GM08714 (cell line): ENCODE results near the gene BTBD2.
"Not testable (repeated sequence)": the region's sequence is repeated elsewhere in the genome, so short reads cannot be mapped to it uniquely, and the experiment has no call there.

ENCODE experiments used
- H3K4me3 ChIP-seq: fragments of 200-500 bp; sonication (Bioruptor generic); 2 replicates; pipeline ENCODE4 v1.5.1; 2014; ENCODE audit warnings: mild to moderate bottlenecking, low read length, inconsistent platforms
- ZNF274 ChIP-seq: IDR thresholded peaks from 2 replicates; pipeline ENCODE4 v1.6.1; 2012; ENCODE audit warnings: mild to moderate bottlenecking, low read depth, low read length

The BTBD2 gene

DNA sequence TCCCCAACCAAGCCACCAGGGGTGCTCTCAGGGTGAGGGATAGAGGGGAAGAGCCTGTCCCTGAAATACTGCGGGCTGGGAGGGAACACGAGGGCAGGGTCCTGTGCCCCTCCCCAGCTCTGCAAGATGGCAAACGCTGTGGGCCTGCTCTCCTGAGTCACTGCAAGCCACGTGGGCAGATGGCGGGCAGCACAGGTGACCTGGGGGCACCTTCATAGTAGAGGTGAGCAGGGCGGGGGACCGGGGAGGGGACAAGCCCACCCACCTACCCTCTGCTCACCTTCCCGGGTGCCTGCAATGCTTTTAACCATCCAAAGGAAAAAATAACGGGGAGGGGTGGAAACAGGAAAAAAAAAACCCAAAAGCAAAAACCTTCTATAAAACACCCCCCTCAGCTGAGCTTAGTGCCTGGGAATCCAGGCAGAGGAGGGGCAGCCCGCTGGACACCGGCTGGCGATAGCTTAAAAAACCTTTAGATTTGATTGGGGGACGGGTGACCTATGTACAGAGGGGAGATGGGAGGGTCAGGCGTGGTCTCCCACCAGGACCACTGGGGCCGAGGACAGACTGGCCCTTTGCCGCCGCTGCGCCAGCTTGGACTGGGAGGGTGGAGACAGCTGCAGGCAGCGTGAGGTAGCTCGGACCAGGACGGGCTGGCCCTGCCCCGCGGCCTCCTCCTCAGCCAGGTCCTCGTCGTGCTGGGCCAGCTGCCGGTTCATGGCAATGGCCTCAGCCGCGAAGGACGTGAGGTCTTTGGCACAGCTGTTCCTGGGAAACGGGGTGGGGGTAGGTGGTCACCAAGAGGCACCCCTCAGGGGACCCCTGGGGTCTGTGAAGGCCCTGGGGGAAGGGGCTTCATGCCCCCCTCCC is 23.8 kb upstream of the BTBD2 start:
- no peak for TF ChIP-seq ZNF274
- H3K4me3 ChIP-seq: no peak overlapping the region

DNA sequence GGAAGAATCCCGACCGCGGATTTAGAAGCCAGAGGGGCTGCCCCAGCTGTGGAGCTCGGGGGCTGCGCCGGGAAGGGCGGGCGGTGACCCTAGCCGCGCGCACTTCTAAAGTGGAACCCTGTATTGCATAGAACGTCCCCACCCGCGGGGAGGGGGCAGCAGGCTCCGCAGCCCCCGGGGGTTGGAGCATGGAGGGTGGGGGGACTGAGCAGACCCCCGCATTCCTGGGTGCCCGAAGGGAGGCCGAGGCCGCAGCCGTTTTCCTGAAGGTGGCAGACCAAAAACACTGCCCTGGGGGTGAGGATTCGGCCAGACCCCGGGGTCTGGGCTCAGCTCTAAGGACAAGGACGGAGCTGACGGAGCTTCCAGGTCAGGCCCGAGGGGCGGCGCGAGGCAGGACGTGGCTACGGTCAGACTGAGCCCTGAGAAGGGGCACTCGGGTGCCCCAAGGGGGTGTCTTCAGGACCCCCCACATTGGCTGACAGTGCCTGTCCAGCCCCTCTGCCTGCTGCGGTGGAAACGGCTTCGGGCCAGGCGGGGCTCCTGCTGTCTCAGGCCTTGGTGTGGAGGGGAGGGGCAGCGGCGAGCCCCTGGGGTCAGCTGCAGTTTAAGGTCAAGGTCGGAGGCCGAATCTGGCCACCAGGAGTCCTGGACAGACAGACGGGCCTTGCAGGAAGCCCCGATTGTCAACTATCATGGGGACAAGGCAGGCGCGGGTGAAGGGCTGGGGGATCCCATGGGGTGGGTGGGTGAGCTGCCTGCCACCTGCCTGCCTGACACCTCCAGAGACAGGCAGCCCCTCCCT is 23.0 kb upstream of the BTBD2 start:
- no peak for TF ChIP-seq ZNF274
- H3K4me3 ChIP-seq: no peak overlapping the region

DNA sequence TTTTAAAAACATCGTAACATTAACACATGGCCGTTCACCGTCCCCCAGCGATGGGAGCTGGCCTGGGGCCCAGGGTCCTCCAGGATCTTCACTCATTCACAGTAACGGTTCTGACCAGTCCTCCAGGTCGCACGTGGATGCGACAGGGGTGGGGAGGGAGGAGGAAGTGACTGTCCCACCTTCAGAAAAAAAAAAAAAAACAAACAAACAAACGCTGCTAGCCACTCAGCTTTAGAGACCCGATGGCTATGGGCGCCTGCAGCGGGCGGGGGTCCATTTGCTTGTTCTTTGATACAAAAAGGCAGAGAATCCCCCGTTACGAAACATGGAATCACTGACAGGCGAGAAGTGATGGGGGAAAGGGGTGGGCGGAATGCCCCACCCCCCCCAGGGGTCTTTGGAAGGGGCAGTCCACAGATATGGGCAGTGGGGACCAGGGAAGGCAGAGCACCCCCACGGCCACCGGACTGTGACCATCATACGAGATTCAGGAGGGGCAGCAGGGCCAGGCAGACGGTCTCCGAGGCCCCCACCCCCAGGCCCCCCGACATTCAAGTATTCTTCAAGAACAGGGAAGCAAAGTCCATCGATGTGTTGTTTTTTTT is 22.2 kb upstream of the BTBD2 start:
- no peak for TF ChIP-seq ZNF274
- H3K4me3 ChIP-seq: no peak overlapping the region

DNA sequence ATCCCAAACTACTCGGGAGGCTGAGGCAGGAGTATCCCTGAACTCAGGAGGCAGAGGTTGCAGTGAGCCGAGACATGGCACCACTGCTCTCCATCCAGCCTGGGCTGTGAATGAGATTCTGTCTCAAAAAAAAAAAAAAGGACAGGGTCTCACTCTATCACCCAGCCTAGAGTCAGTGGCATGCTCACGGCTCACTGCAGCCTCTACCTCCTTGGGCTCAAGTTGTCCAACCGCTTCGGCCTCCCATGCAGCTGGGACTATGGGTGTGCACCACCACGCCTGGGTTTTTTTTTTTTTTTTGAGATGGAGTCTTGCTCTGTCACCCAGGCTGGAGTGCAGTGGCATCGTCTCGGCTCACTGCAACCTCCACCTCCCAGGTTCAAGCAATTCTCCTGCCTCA is 20.9 kb upstream of the BTBD2 start:
- H3K4me3 ChIP-seq: no peak overlapping the region
- no peak for TF ChIP-seq ZNF274

DNA sequence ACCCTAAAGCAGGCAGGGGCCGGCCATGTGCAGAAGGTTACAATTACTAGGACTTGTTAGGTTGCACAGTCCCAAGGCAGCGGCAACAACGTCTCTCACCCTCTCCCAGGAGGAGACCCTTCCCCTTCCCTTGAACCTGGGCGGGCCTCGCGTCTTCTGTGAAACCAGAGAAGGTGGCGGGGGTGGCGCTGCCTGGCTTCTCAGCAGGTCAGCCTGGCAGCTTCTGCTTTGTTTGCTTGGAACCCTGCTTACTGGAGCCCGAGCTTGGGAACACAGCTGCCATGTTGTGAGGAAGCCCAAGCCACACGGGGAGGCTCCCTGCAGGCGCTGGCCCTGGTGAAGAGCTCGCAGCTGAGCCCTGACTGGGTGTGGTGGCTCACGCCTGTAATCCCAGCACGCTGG is 20.1 kb upstream of the BTBD2 start:
- H3K4me3 ChIP-seq: no peak overlapping the region
- TF ChIP-seq ZNF274: no peak

DNA sequence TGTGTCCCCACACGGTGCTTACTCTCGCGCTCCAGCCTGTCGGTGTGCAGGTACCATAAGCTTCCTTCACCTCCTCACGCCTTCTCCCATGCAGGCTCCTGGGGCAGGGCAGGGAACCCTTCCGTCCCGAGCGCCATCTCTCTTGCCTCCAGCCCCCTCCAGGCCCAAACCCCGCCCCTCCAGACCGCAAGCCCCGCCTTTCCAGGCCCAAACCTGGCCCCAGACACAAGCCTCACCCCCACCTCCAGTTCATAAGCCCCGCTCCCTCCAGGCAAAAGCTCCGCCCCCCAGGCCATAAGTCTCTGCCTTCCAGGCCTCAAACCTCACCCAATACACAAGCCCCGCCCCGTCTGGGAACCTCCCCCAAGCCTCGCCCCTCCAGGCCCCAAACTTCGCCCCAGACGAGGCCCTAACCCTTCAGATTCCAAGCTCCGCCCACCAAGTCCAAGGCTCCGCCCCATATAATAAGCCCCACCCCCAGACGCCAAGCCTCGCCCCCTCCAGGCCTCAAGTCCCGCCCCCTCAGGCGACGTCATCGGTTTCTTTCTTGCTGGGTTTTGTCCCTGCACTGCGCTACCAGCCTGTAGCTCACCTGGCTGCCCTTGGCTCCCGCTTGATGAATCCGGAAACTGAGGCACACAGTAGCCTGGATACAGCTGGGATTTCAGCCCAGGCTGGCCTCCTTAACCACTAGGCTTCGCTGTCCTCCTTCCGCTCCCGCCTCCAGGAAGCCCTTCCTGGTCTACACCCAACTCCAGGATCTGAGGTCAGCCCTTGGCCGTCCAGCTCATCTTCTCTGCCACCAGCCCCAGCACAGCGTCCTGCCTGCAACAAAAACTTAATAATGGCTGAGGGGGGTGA is 19.4 kb upstream of the BTBD2 start:
- TF ChIP-seq ZNF274: no peak
- H3K4me3 ChIP-seq: no peak overlapping the region

DNA sequence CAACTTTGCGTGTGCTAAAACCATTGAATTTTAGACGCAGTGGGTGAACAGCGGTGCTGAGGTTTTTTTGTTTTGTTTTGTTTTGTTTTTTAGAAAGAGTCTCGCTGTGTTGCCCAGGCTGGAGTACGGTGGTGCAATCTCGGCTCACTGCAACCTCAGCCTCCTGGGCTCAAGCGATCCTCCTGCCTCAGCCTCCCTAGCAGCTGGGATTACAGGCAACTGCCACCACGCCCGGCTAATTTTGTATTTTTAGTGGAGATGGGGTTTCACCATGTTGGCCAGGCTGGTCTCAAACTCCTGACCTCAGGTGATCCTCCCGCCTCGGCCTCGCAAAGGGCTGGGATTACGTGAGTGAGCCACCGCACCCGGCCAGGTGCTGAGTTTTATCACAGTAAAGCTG is 18.7 kb upstream of the BTBD2 start:
- not testable (repeated sequence) for H3K4me3 ChIP-seq

DNA sequence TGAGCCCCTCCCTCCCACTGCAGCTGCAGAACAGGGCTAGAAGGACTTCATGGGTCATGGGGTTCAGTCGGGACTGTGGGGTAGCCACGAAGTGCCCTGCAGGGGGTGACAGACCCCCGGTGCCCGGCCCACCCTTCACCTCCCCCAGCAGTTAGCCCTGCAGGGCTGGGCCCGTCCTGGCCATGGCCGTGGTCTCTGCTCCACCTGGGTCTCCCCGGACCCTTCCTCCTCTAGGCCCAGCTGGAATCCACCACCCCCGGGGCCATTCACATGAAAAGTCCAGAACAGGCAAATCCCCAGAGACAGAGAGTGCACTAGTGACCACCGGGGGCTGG is 18.3 kb upstream of the BTBD2 start:
- TF ChIP-seq ZNF274: no peak
- H3K4me3 ChIP-seq: no peak overlapping the region

DNA sequence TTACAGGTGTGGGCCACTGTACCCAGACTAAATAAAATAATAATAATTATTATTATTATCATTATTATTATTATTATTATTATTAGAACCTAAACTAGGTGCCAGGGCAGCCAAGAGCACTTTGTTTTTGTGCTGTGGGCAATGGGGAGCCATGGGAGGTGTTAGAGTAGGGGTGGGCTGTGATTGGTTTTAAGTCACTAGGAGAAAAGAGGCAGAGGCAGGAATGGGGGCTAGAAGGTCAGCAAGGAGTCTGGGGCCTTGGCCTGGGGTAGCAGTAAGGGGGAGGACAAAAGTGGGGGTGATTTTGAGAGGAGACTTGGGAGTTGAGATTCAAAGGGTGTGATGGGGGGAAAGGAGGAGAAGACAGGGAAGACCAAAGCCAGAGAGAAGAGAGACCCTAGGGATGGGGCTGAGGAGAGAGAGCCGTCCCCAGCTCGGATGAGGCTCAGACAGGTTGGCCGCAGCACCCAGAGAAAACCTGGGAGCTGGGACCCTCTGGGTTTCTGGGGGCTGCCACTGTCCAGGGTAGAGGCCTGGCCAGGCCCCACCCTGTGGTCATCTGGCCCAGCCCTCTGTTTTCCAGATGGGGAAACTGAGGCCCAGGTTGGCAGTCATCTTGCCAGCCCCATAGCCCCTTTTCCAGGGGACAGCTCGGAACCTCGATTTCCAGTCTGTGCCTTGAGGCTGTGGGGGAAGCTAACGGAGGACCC is 17.8 kb upstream of the BTBD2 start:
- no peak for TF ChIP-seq ZNF274
- H3K4me3 ChIP-seq: no peak overlapping the region

DNA sequence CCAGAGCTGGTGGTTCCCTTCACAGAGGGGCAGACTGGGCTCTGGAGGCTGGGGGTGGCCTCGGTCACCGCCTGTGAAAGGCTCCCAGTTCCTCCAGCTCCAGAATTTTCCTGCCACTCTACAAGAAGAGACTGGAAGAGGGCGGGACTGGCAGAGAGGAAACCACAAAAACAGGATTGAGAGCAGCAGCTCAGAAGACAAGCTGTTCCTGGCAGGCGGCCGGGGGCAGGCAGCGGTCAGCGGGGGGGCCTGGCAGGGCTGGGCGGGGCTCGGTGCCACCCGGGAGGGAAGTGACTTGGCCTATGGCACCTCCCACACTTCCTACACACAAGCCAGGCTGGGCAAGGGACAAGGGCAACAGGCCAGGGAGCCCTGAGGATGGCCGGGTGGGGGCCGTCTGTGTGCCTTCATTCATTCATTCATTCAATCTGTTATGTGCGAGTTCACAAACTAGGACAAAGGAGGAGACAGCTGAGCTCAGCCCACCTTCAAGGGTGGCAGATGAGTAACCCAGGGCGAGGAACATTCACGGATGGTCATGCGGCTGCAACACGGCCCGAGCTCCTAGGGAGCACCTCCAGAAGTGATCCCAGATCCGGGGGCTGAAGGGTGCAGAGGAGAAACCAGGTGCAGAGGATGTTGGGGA is 16.9 kb upstream of the BTBD2 start:
- no peak for TF ChIP-seq ZNF274
- H3K4me3 ChIP-seq: no peak overlapping the region

DNA sequence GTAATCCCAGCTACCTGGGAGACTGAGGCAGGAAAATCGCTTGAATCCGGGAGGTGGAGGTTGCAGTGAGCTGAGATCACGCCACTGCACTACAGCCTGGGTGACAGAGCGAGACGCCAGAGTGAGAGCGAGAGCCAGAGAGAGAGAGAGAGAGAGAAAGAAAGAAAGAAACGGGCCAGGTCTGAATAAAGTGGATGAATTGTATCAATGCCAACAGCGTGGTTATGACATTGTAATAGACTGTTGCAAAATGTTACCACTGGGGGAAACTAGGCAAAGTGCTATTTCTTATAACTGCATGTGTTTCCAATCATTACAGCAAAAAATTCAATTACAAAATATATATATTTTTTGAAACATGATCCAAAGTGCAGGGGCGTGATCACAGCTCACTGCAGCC is 11.8 kb upstream of the BTBD2 start:
- TF ChIP-seq ZNF274: no peak
- no peak overlapping the region for H3K4me3 ChIP-seq

DNA sequence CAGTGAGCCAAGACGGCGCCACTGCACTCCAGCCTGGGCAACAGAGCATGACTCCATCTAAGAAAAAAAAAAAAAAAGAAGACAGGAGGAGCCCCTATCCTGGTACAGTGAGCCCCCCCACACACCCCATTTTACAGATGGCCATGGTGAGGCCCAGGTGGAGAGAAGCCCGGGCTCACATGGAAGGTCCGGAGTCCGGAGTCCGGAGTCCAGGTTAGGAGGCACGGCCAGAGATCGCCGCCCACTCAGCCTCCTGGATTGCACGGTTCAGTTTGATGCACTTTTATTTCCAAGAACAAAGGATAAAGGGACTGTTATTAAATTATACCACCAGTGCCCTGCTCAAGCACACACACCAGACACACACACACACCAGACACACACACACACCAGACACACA is 11.3 kb upstream of the BTBD2 start:
- no peak for TF ChIP-seq ZNF274
- H3K4me3 ChIP-seq: no peak overlapping the region

DNA sequence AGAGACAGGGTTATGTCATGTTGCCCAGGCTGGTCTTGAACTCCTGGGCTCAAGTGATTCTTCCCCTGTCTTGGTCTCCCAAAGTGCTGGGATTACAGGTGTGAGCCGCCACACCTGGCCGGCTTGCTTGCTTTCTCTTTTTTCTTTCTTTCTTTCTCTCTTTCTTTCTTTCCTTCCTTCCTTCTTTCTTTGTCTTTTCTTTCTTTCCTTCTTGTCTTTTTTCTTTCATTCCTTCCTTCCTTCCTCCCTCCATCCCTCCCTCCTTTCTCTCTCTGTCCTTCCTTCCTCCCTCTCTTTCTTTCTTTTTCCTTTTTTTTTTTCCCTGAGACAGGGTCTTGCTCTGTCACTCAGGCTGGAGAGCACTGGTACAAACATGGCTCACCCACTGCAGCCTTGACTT is 6.8 kb upstream of the BTBD2 start:
- no peak overlapping the region for H3K4me3 ChIP-seq
- no peak for TF ChIP-seq ZNF274
